Hepatocyte (in vitro differentiated cells): ENCODE data around the gene TAAR6. TPM values are rescaled to one million over a fixed set of nuclear protein-coding genes. Genes with fewer than 3 reads are reported as not detected.

Source experiments
- DNase-seq: peaks from one replicate; pipeline ENCODE4 v3.0.0-alpha.2; 2016; ENCODE audit warnings: low spot score
- H2AFZ ChIP-seq: fragments of 200-600 bp; sonication (generic); 2 replicates; pipeline ENCODE4 v1.6.0; 2016; ENCODE audit warnings: antibody characterized with exemption, mild to moderate bottlenecking
- H3K27ac ChIP-seq: fragments of 200-600 bp; sonication (generic); 2 replicates; pipeline ENCODE4 v1.5.1; 2016; ENCODE audit warnings: mild to moderate bottlenecking
- H3K27me3 ChIP-seq: fragments of 200-600 bp; sonication (generic); 2 replicates; pipeline ENCODE4 v1.6.1; 2016
- H3K36me3 ChIP-seq: fragments of 200-600 bp; sonication (generic); replicated peaks from 2 replicates; pipeline ENCODE4 v1.5.1; 2016; ENCODE audit warnings: low read depth; ENCODE audit not compliant: insufficient read depth
- H3K4me1 ChIP-seq: fragments of 200-600 bp; sonication (generic); 2 replicates; pipeline ENCODE4 v1.5.1; 2016; ENCODE audit warnings: mild to moderate bottlenecking, moderate library complexity; ENCODE audit not compliant: insufficient read depth
- H3K4me2 ChIP-seq: fragments of 200-600 bp; sonication (generic); 2 replicates; pipeline ENCODE4 v1.6.0; 2016
- H3K4me3 ChIP-seq: fragments of 200-600 bp; sonication (generic); 2 replicates; pipeline ENCODE4 v1.5.1; 2016; ENCODE audit warnings: mild to moderate bottlenecking
- H3K79me2 ChIP-seq: fragments of 200-600 bp; sonication (generic); 2 replicates; pipeline ENCODE4 v1.6.0; 2017; ENCODE audit warnings: mild to moderate bottlenecking
- H3K9me2 ChIP-seq: fragments of 200-600 bp; sonication (generic); replicated peaks from 2 replicates; pipeline ENCODE4 v1.6.0; 2017; ENCODE audit warnings: mild to moderate bottlenecking; ENCODE audit not compliant: insufficient read depth
- H3K9me3 ChIP-seq: fragments of 200-600 bp; sonication (generic); 2 replicates; pipeline ENCODE4 v1.5.1; 2016; ENCODE audit warnings: low read depth, mild to moderate bottlenecking
- H4K20me1 ChIP-seq: fragments of 200-600 bp; sonication (generic); 2 replicates; pipeline ENCODE4 v1.6.0; 2016; ENCODE audit warnings: mild to moderate bottlenecking; ENCODE audit not compliant: insufficient read depth, poor library complexity, severe bottlenecking
- EZH2 ChIP-seq: fragments of 200-600 bp; sonication (generic); IDR thresholded peaks from 2 replicates; pipeline ENCODE4 v1.6.1; 2016; ENCODE audit warnings: antibody characterized with exemption, mild to moderate bottlenecking, borderline replicate concordance
- EZH2phosphoT487 ChIP-seq: fragments of 200-600 bp; sonication (generic); IDR thresholded peaks from one replicate; pipeline ENCODE4 v1.6.1; 2018; ENCODE audit warnings: antibody characterized with exemption, mild to moderate bottlenecking, low read depth, moderate library complexity; ENCODE audit not compliant: unreplicated experiment, severe bottlenecking
- WGBS: methylation state at CpG from one replicate; pipeline ENCODE4 v1.1.6; 2016; ENCODE audit warnings: low lambda C conversion rate; ENCODE audit errors: missing lambda C conversion rate; 5-methylcytosine and 5-hydroxymethylcytosine counted together
- polyA plus RNA-seq: library from polyadenylated mRNA; unstranded; fragments of >200 nt; fragmentation: Nextera tagmentation; extraction: Ambion mirVana; gene quantifications from 2 replicates; pipeline ENCODE4 v1.2.1, GENCODE V29; 2016
- total RNA-seq: library from RNA; depleted of rRNA; stranded (reverse); fragments of >200 nt; gene quantifications from 2 replicates; pipeline ENCODE4 v1.2.3, GENCODE V29; 2014
- TF ChIP-seq, protein P1 (sequence below): fragments of 200-600 bp; sonication (generic); IDR thresholded peaks from 2 replicates; pipeline ENCODE4 v1.5.1; 2016; ENCODE audit warnings: antibody characterized with exemption, mild to moderate bottlenecking; ENCODE audit not compliant: poor library complexity

Gene TAAR6
- total and polyA plus RNA-seq, 2 experiments from 2014 or later: not detected

DNA sequence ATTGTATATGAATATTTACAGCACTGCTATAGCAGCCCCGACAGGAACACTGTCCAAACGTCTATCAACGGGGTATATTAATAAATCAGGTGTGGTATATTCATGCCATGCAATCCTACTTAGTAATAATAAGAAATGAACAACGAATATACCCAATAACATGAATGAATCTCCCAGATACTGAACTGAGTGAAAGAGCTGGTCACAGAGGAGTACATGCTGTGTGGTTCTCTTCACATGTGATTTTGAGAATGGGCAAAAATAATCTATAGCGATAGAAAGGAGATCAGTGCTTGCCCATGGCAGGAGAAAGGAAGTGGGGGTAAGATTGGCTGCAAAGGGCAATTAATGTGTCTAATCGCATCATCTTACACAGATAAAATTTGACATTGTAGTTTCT lies 3.7 kb upstream of the TAAR6 start:
- H3K4me1 ChIP-seq: no peaks in the 10 kb centered on the region
- H3K36me3 ChIP-seq: no peaks in the 10 kb centered on the region
- no peak overlapping the region for H2AFZ ChIP-seq
- H4K20me1 ChIP-seq: no peaks in the 10 kb centered on the region
- no peak for DNase-seq
- no peaks in the 10 kb centered on the region for H3K79me2 ChIP-seq
- no peak overlapping the region for H3K4me3 ChIP-seq
- no peak overlapping the region for H3K4me2 ChIP-seq
- H3K9me3 ChIP-seq: no peaks in the 10 kb centered on the region
- 89% methylated on average over 6 of the region's 6 CpGs for WGBS
- H3K27ac ChIP-seq: no peak overlapping the region
- no peak for TF ChIP-seq EZH2phosphoT487
- H3K27me3 ChIP-seq: no peaks in the 10 kb centered on the region
- no peaks in the 10 kb centered on the region for H3K9me2 ChIP-seq

- Histone ChIP-seq H3K27me3 (no peaks in the 10 kb centered on the region), H3K27ac (no peak overlapping the region), H3K4me3 (no peak overlapping the region), H3K36me3 (no peaks in the 10 kb centered on the region), H3K9me3 (no peaks in the 10 kb centered on the region), H3K4me2 (no peak overlapping the region), H3K4me1 (no peaks in the 10 kb centered on the region), H4K20me1 (no peaks in the 10 kb centered on the region), H2AFZ (no peak overlapping the region), H3K9me2 (no peaks in the 10 kb centered on the region), H3K79me2 (no peaks in the 10 kb centered on the region)
- DNase-seq: no peak
- TF ChIP-seq, protein P1, sequence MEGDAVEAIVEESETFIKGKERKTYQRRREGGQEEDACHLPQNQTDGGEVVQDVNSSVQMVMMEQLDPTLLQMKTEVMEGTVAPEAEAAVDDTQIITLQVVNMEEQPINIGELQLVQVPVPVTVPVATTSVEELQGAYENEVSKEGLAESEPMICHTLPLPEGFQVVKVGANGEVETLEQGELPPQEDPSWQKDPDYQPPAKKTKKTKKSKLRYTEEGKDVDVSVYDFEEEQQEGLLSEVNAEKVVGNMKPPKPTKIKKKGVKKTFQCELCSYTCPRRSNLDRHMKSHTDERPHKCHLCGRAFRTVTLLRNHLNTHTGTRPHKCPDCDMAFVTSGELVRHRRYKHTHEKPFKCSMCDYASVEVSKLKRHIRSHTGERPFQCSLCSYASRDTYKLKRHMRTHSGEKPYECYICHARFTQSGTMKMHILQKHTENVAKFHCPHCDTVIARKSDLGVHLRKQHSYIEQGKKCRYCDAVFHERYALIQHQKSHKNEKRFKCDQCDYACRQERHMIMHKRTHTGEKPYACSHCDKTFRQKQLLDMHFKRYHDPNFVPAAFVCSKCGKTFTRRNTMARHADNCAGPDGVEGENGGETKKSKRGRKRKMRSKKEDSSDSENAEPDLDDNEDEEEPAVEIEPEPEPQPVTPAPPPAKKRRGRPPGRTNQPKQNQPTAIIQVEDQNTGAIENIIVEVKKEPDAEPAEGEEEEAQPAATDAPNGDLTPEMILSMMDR: no peak
- TF ChIP-seq EZH2 (no peak), EZH2phosphoT487 (no peak)
- WGBS: 82% methylated on average over 1 of the region's 1 CpG
Observed at GRCh38 chr6:132567566-132567965, 2.6 kb upstream of the TAAR6 start.

- H3K4me2 ChIP-seq: no peak overlapping the region
- no peaks in the 10 kb centered on the region for H3K9me2 ChIP-seq
- TF ChIP-seq, protein P1: no peak
- no peak for TF ChIP-seq EZH2phosphoT487
- TF ChIP-seq EZH2: no peak
- H3K79me2 ChIP-seq: no peaks in the 10 kb centered on the region
- H3K36me3 ChIP-seq: no peaks in the 10 kb centered on the region
- no peaks in the 10 kb centered on the region for H3K4me1 ChIP-seq
- WGBS: 64% methylated on average over 6 of the region's 6 CpGs
- H4K20me1 ChIP-seq: no peaks in the 10 kb centered on the region
- DNase-seq: no peak
- no peak overlapping the region for H3K27ac ChIP-seq
- H3K4me3 ChIP-seq: no peak overlapping the region
- no peaks in the 10 kb centered on the region for H3K27me3 ChIP-seq
- no peak overlapping the region for H2AFZ ChIP-seq
- no peaks in the 10 kb centered on the region for H3K9me3 ChIP-seq
Observed at GRCh38 chr6:132568611-132569010, 1.5 kb upstream of the TAAR6 start.

GRCh38 chr6:132569170-132569569 lies 952 bp upstream of the TAAR6 start:
- no peaks in the 10 kb centered on the region for H3K27me3 ChIP-seq
- TF ChIP-seq EZH2 (no peak), EZH2phosphoT487 (no peak)
- TF ChIP-seq, protein P1: no peak
- H3K36me3 ChIP-seq: no peaks in the 10 kb centered on the region
- H3K9me3 ChIP-seq: no peaks in the 10 kb centered on the region
- H3K9me2 ChIP-seq: no peaks in the 10 kb centered on the region
- DNase-seq: no peak
- H2AFZ ChIP-seq: no peak overlapping the region
- no peaks in the 10 kb centered on the region for H4K20me1 ChIP-seq
- 55% methylated on average over 4 of the region's 4 CpGs for WGBS
- no peaks in the 10 kb centered on the region for H3K4me1 ChIP-seq
- H3K4me2 ChIP-seq: no peak overlapping the region
- H3K4me3 ChIP-seq: no peak overlapping the region
- H3K27ac ChIP-seq: no peak overlapping the region
- H3K79me2 ChIP-seq: no peaks in the 10 kb centered on the region
